HepG2 (cell line): ENCODE data around the gene EFEMP2. TPM values are rescaled to one million over a fixed set of nuclear protein-coding genes. Genes with fewer than 3 reads are reported as not detected.

Experiments
- ATAC-seq: fragments of 200-7000 bp; cut with Tn5 transposase; 3 replicates; pipeline ENCODE4 v1.9.1; 2020; ENCODE audit warnings: mild to moderate bottlenecking, moderate library complexity
- BruUV-seq: library from RNA; stranded (reverse); fragments of 400-500 nt; replicated peaks from 2 replicates; lab custom pipeline; 2021; lab: Mats Ljungman, UMichigan
- CTCF ChIA-PET: fragments of 300-600 bp; formaldehyde crosslinking; extraction: SDS; loops from one replicate; lab custom pipeline; 2021; ENCODE audit warnings: low total read pairs, inconsistent platforms, low intra/inter-chr PET ratio; lab: Yijun Ruan, JAX
- POLR2A ChIA-PET: fragments of 350-600 bp; sonication (Branson Sonifier 250); formaldehyde crosslinking; loops from one replicate; lab custom pipeline; 2020; ENCODE audit warnings: antibody characterized with exemption, inconsistent platforms; lab: Yijun Ruan, JAX
- DNase-seq: peaks from one replicate; pipeline ENCODE4 v3.0.0-alpha.2; 2015; ENCODE audit warnings: low spot score
- FAIRE-seq: peaks from 3 replicates; lab custom pipeline; 2011; peaks lifted over from hg19 to GRCh38; lab: Jason Lieb, UNC
- H2AFZ ChIP-seq: one replicate; pipeline ENCODE4 v1.6.1; 2011; ENCODE audit warnings: low read length, inconsistent platforms
- H3K27ac ChIP-seq: fragments of 300-600 bp; 3 replicates; pipeline ENCODE4 v1.8.0; 2011; ENCODE audit warnings: mixed run types, mild to moderate bottlenecking, mixed read lengths, low read length, inconsistent platforms; ENCODE audit not compliant: insufficient read depth; ENCODE audit errors: extremely low read length
- H3K27me3 ChIP-seq, 2 experiments: fragments of 200-600 bp in 1 of 2; 2 replicates in 1 of 2; 3 replicates in 1 of 2; pipeline versions ENCODE4 v1.6.0 to v1.8.0; 2011; ENCODE audit warnings: low read length in 2 of 2, mild to moderate bottlenecking in 2 of 2, moderate library complexity in 2 of 2, inconsistent platforms in 1 of 2; ENCODE audit not compliant: insufficient read depth in 2 of 2, control insufficient read depth in 1 of 2
- H3K36me3 ChIP-seq, 2 experiments: fragments of 200-600 bp in 1 of 2; replicated peaks in 1 of 2; 2 replicates in 1 of 2; 3 replicates in 1 of 2; pipeline versions ENCODE4 v1.5.1 to v1.8.0; 2011; ENCODE audit warnings: low read length in 2 of 2, inconsistent platforms in 1 of 2; ENCODE audit not compliant: insufficient read depth in 2 of 2, control insufficient read depth in 1 of 2
- H3K4me1 ChIP-seq: 2 replicates; pipeline ENCODE4 v1.5.1; 2012; ENCODE audit warnings: low read length, inconsistent platforms; ENCODE audit not compliant: insufficient read depth
- H3K4me2 ChIP-seq: 2 replicates; pipeline ENCODE4 v1.6.0; 2011; ENCODE audit warnings: low read depth, low read length, inconsistent platforms
- H3K4me3 ChIP-seq, 3 experiments: fragments of 200-600 bp in 1 of 3; sonication (generic), shearing (Covaris generic) in 1 of 3; replicated peaks in 1 of 3; 2 replicates each; pipeline ENCODE4 v1.5.1; 2011 to 2016; ENCODE audit warnings: low read length in 3 of 3, inconsistent platforms in 2 of 3, low read depth in 2 of 3, mild to moderate bottlenecking in 2 of 3, control low read depth in 1 of 3, mixed read lengths in 1 of 3; ENCODE audit not compliant: insufficient read depth in 1 of 3
- H3K79me2 ChIP-seq: one replicate; pipeline ENCODE4 v1.6.1; 2011; ENCODE audit warnings: low read length, inconsistent platforms; ENCODE audit not compliant: insufficient read depth
- H3K9ac ChIP-seq: 2 replicates; pipeline ENCODE4 v1.6.0; 2011; ENCODE audit warnings: mild to moderate bottlenecking, low read depth, low read length, inconsistent platforms; ENCODE audit not compliant: insufficient read depth
- H3K9me3 ChIP-seq: 2 replicates; pipeline ENCODE4 v1.5.1; 2012; ENCODE audit warnings: mild to moderate bottlenecking, low read length
- H4K20me1 ChIP-seq: 2 replicates; pipeline ENCODE4 v1.6.0; 2011; ENCODE audit warnings: inconsistent platforms, mild to moderate bottlenecking, low read length, moderate library complexity; ENCODE audit not compliant: insufficient read depth
- CHD4 ChIP-seq: fragments of 200-600 bp; sonication (generic); IDR thresholded peaks from 2 replicates; pipeline ENCODE4 v1.7.0; 2017; ENCODE audit warnings: mild to moderate bottlenecking, low read length, borderline replicate concordance
- DR1 ChIP-seq: sonication (generic); formaldehyde crosslinking; IDR thresholded peaks from 2 replicates; pipeline ENCODE4 v1.8.0; 2021; ENCODE audit warnings: mild to moderate bottlenecking, missing genetic modification reagents, inconsistent platforms
- GZF1 ChIP-seq: sonication (generic); formaldehyde crosslinking; IDR thresholded peaks from 2 replicates; pipeline ENCODE4 v1.5.1; 2020; ENCODE audit warnings: mild to moderate bottlenecking, missing genetic modification reagents
- JARID2 ChIP-seq: sonication (generic); formaldehyde crosslinking; IDR thresholded peaks from 2 replicates; pipeline ENCODE4 v1.8.1; 2023; ENCODE audit warnings: missing genetic modification reagents, inconsistent platforms; ENCODE audit not compliant: insufficient replicate concordance
- SIN3A ChIP-seq: IDR thresholded peaks from 2 replicates; pipeline ENCODE4 v1.6.1; 2011; ENCODE audit warnings: low read depth, mild to moderate bottlenecking, control low read depth, low read length, borderline replicate concordance
- ZMYM3 ChIP-seq: sonication (generic); formaldehyde crosslinking; IDR thresholded peaks from 2 replicates; pipeline ENCODE4 v1.5.1; 2020; ENCODE audit warnings: mild to moderate bottlenecking, missing genetic modification reagents
- ZMYM4 ChIP-seq: sonication (generic); formaldehyde crosslinking; IDR thresholded peaks from 2 replicates; pipeline ENCODE4 v1.8.1; 2023; ENCODE audit warnings: mild to moderate bottlenecking, missing genetic modification reagents
- ZNF589 ChIP-seq: sonication (generic); formaldehyde crosslinking; conservative IDR thresholded peaks from 2 replicates; pipeline ENCODE4 v1.8.0; 2022; ENCODE audit warnings: mild to moderate bottlenecking, moderate library complexity, missing genetic modification reagents
- ZNF713 ChIP-seq: sonication (generic); formaldehyde crosslinking; IDR thresholded peaks from 2 replicates; pipeline ENCODE4 v1.4.0; 2020; ENCODE audit warnings: mild to moderate bottlenecking, missing genetic modification reagents
- WGBS: methylation state at CpG from one replicate; pipeline ENCODE4 v1.1.6; 2017; ENCODE audit warnings: low lambda C conversion rate; 5-methylcytosine and 5-hydroxymethylcytosine counted together
- in situ Hi-C: cut with HindIII; loops from 2 replicates; pipeline ENCODE4 v1.10.0; 2017; ENCODE audit warnings: low pct_unique_long_range_greater_than_20kb; ENCODE audit not compliant: extremely low pct_ligation_motif_present
- intact Hi-C: fragments of 100-400 bp; cut with micrococcal nuclease; formaldehyde crosslinking; loops from one replicate; pipeline ENCODE4 v1.10.0; 2022; ENCODE audit not compliant: unreplicated experiment
- polyA plus RNA-seq, 8 experiments: library from polyadenylated mRNA; depleted of rRNA in 3 of 8; stranded (reverse) in 7 of 8; unstranded in 1 of 8; fragments of >200 nt; fragmentation: Illumina TruSeq in 4 of 8; extraction: Trizol in 4 of 8; gene quantifications; 2 replicates each; pipeline versions ENCODE4 v1.2.1 to v1.2.3, GENCODE V29; 2011 to 2016; ENCODE audit warnings: low read depth in 4 of 8, missing spikeins in 1 of 8, mixed read lengths in 1 of 8; ENCODE audit not compliant: insufficient read depth in 1 of 8
- total RNA-seq, 5 experiments: library from RNA; depleted of rRNA; stranded (reverse); fragments of >200 nt; fragmentation: Illumina TruSeq; extraction: Trizol; gene quantifications; 2 replicates each; pipeline ENCODE4 v1.2.3, GENCODE V29; 2016; ENCODE audit warnings: low read depth in 1 of 5
- TF ChIP-seq, protein P1 (sequence below): sonication (generic); formaldehyde crosslinking; IDR thresholded peaks from 2 replicates; pipeline ENCODE4 v1.8.1; 2023; ENCODE audit warnings: mild to moderate bottlenecking, moderate library complexity, missing genetic modification reagents
- TF ChIP-seq, protein P2 (sequence below): sonication (generic); formaldehyde crosslinking; IDR thresholded peaks from one replicate; pipeline ENCODE4 v1.5.1; 2020; ENCODE audit warnings: mild to moderate bottlenecking, missing genetic modification reagents; ENCODE audit errors: not compliant biosample characterization

EFEMP2 gene
- total and polyA plus RNA-seq, 2 of the 13 experiments (the other 11 are each of a cell fraction or from before 2014, with no cell fraction given) = 7.4 to 29.7 TPM

DNA sequence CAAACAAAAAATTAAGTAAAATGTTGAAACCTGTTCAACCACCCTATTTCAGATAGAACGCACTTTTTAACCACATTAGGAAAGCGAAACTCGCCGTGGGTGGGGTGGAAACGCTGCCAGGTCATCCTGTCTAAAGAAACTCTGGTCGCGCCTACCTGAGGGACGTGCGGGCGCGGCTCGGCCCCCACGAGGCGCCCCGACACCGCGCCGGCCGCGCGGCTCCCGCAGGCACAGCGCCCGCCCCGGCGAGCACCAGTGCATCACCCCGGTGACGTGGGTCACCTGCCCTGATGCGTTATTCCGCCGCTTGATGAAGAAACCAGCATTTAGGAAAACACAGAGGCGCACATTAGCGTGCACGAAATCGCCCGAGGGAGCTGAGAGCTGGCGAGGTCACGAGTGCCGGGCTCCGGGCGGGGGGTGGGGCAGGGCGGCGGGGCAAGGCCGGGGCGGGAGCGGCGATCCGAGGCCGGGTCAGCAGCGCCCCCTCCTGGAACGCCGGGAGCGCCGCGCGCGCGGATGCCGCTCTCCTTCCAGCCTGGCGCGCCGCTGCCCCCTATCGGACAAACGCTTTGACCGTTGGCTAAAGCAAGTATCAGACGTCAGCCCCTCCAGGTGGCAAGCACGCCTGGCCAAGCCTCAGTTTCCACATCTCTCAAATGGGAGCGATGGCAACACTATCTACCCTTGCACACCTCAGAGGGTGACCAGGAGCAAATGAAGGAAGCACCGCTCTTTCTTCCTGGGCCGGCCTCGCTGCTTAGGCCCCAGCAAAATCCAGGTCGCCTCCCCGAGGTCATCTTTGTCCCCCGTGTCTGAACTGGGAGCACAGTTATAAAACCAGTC lies 54.5 kb downstream of the EFEMP2 start (continued):
- peak; percentile 63 for TF ChIP-seq JARID2
- 0 out of 2 replicates have a peak, but pooled peaks have one; percentile 56 for TF ChIP-seq SIN3A
- TF ChIP-seq CHD4 = peak; percentile 79; the same call in 1 of the 2 replicates
- TF ChIP-seq, all 625 proteins: peak for 131

DNA sequence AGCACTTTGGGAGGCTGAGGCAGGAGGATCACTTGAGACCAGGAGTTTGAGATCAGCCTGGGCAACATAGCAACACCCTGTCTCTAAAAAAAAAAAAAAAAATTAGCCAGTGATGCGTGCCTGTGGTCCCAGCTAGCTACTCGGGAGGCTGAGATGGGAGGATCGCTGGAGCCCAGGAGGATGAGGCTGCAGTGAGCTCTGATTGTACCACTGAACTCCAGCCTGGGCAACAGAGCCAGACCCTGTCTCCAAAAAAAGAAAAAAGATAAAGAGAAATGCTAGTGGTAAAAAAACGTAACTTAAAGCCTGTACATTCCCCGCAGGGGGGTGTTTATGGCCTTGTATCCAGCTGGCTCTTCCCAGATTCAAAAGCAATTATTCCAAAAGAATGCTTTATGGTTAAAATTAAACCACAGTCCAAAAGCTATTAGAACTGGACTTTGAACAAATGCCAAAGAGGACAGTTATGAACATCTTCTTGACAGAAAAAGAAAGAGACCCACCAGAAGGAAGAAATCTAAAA lies 55.2 kb downstream of the EFEMP2 start:
- H3K9me3 ChIP-seq = no peaks in the 10 kb centered on the region
- FAIRE-seq (peak; percentile 4), DNase-seq (no peak), ATAC-seq (no peak)
- H3K4me1 ChIP-seq = peaks cover 30% of the 10 kb centered on the region
- intact Hi-C loops = loop anchor here (5.0 kb wide), 1 partner anchor 35 kb away; the partner anchor contains the start of gene AP5B1
- TSS peak; percentile 67 for BruUV-seq
- WGBS = 39% methylated on average over 5 of the region's 5 CpGs
- ChIA-PET POLR2A (interaction anchor here (0.9 to 2.6 kb wide), 7 partner anchors 10 to 106 kb away, joined by 3 to 18 read pairs (median 6); partner anchors contain the start of genes AP5B1, FIBP and KAT5), CTCF (interaction anchor here (0.7 to 4.0 kb wide), 10 partner anchors 18 to 180 kb away, joined by 3 to 57 read pairs (median 16); partner anchors contain the start of genes AP5B1, KAT5 and SIPA1)
- H2AFZ ChIP-seq = peak overlapping the region; percentile 48
- peak overlapping the region; percentile 69 for H3K4me2 ChIP-seq
- H4K20me1 ChIP-seq = no peaks in the 10 kb centered on the region
- no peaks in the 10 kb centered on the region for H3K36me3 ChIP-seq
- peak overlapping the region; percentile 53 for H3K9ac ChIP-seq
- no peaks in the 10 kb centered on the region for H3K79me2 ChIP-seq
- H3K27me3 ChIP-seq = peaks cover 0 to 11% of the 10 kb centered on the region in 2 experiments; a peak in 2 of 5 replicates
- H3K27ac ChIP-seq = no peak overlapping the region
- H3K4me3 ChIP-seq = peak overlapping the region; percentile 51 to 76 (median 63)
- in situ Hi-C loops = loop anchor here (5.0 to 10.0 kb wide), 3 partner anchors 35 to 103 kb away; partner anchors contain the start of genes AP5B1 and KAT5
- TF ChIP-seq GZF1 (no peak), ZNF713 (CRISPR knock-in tag) (no peak), DR1 (CRISPR knock-in tag) (no peak), ZMYM3 (CRISPR knock-in tag) (peak; percentile 53; the same call in 1 of the 2 replicates), ZMYM4 (no peak), ZNF589 (CRISPR knock-in tag) (no peak)
- TF ChIP-seq, protein P1, sequence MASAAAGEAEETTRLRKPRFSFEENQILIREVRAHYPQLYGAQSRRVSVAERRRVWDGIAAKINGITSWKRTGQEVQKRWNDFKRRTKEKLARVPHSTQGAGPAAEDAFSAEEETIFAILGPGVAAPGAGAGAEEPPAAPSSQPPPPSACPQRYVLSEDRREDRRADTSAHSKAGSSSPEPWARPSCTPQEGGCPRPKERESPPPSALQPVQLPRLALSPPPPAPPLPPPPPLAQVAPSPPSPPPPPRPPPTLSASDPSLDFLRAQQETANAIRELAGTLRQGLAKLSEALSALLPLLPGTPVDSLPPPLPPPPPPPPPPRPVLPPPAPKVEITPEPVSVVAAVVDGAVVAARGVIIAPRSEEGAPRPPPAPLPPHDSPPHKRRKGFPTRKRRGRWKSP (CRISPR knock-in tag) = no peak
- TF ChIP-seq, protein P2, sequence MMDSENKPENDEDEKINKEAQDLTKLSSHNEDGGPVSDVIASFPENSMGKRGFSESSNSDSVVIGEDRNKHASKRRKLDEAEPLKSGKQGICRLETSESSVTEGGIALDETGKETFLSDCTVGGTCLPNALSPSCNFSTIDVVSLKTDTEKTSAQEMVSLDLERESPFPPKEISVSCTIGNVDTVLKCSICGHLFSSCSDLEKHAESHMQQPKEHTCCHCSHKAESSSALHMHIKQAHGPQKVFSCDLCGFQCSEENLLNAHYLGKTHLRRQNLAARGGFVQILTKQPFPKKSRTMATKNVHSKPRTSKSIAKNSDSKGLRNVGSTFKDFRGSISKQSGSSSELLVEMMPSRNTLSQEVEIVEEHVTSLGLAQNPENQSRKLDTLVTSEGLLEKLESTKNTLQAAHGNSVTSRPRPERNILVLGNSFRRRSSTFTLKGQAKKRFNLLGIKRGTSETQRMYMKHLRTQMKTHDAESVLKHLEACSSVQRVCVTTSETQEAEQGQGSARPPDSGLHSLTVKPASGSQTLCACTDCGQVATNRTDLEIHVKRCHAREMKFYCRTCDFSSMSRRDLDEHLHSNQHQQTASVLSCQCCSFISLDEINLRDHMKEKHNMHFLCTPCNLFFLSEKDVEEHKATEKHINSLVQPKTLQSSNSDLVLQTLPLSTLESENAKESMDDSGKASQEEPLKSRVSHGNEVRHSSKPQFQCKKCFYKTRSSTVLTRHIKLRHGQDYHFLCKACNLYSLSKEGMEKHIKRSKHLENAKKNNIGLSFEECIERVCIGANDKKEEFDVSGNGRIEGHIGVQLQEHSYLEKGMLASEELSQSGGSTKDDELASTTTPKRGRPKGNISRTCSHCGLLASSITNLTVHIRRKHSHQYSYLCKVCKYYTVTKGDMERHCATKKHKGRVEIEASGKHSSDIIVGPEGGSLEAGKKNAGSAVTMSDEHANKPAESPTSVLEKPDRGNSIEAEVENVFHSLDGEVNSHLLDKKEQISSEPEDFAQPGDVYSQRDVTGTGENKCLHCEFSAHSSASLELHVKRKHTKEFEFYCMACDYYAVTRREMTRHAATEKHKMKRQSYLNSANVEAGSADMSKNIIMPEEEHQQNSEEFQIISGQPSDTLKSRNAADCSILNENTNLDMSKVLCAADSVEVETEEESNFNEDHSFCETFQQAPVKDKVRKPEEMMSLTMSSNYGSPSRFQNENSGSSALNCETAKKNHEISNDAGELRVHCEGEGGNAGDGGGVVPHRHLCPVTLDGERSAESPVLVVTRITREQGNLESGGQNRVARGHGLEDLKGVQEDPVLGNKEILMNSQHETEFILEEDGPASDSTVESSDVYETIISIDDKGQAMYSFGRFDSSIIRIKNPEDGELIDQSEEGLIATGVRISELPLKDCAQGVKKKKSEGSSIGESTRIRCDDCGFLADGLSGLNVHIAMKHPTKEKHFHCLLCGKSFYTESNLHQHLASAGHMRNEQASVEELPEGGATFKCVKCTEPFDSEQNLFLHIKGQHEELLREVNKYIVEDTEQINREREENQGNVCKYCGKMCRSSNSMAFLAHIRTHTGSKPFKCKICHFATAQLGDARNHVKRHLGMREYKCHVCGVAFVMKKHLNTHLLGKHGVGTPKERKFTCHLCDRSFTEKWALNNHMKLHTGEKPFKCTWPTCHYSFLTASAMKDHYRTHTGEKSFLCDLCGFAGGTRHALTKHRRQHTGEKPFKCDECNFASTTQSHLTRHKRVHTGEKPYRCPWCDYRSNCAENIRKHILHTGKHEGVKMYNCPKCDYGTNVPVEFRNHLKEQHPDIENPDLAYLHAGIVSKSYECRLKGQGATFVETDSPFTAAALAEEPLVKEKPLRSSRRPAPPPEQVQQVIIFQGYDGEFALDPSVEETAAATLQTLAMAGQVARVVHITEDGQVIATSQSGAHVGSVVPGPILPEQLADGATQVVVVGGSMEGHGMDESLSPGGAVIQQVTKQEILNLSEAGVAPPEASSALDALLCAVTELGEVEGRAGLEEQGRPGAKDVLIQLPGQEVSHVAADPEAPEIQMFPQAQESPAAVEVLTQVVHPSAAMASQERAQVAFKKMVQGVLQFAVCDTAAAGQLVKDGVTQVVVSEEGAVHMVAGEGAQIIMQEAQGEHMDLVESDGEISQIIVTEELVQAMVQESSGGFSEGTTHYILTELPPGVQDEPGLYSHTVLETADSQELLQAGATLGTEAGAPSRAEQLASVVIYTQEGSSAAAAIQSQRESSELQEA (CRISPR knock-in tag) = no peak
